ENCODE results near the gene RFESD. TPM values are rescaled to one million over a fixed set of nuclear protein-coding genes. Genes with fewer than 3 reads are reported as not detected.

The RFESD gene
- total RNA-seq, 1 donor from 2014 or later: 4.4 TPM

DNA sequence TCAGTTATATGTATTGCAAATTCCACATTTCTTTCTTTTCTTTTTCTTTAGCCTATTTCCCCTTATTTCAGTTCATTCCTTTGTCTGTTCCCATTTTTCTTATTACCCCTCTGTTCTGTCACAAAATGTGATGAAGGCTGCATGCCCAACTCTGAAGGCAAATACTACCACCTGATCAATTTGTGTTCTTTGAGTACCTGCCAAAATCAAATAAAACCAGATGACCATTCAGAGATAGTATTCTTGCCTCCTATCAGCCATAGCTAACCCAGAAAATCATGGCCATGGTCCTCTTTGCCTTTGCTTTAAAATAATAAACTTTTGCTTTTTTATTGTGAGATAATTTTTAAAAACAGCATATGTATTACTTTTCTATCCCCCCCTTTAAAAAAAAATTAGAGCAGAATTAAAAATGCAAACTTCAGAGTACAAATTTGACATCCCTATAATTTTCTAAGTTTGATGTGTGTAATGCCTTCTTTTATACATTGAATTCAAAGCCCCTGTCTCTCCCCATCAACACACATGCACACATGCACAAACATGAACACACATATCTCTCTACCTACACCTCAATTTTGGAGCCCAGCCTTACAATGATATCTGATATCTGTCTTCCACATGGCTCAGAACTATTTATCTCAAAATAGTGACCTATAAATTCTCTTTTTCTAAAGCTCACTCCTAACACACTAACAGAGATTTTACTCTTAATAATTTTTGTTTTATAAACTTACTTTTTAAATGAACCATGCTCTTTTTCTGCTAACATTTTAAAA, 3.5 kb downstream of the RFESD start:
- Mint-ChIP-seq H3K9me3 (peaks cover 2% of the 10 kb centered on the region), H3K4me1 (peaks cover 6% of the 10 kb centered on the region), H3K36me3 (no peaks in the 10 kb centered on the region), H3K4me3 (no peak overlapping the region), H3K27me3 (ENCODE audit: insufficient read depth, low read depth) (peaks cover 2% of the 10 kb centered on the region), H3K27ac (no peak overlapping the region)
- Histone ChIP-seq H4K20me1 (ENCODE audit: low read depth) (no peaks in the 10 kb centered on the region), H3K27me3 (no peaks in the 10 kb centered on the region), H2AFZ (replicated peaks) (no peak overlapping the region), H3K27ac (no peak overlapping the region), H3K4me3 (no peak overlapping the region), H3K9me3 (ENCODE audit: low read depth) (no peaks in the 10 kb centered on the region), H3K4me2 (no peak overlapping the region), H3K9ac (no peak overlapping the region), H3K79me2 (ENCODE audit: low read depth) (no peaks in the 10 kb centered on the region), H3F3A (ENCODE audit: low read depth) (peaks cover 14% of the 10 kb centered on the region), H3K36me3 (no peaks in the 10 kb centered on the region), H3K4me1 (no peaks in the 10 kb centered on the region)
- TF ChIP-seq CTCF (IDR thresholded peaks at IDR 0.05) (no peak), EZH2phosphoT487 (IDR thresholded peaks at IDR 0.05) (no peak), EZH2 (IDR thresholded peaks at IDR 0.05) (no peak)
- DNase-seq (ENCODE audit: low spot score): no peak

DNA sequence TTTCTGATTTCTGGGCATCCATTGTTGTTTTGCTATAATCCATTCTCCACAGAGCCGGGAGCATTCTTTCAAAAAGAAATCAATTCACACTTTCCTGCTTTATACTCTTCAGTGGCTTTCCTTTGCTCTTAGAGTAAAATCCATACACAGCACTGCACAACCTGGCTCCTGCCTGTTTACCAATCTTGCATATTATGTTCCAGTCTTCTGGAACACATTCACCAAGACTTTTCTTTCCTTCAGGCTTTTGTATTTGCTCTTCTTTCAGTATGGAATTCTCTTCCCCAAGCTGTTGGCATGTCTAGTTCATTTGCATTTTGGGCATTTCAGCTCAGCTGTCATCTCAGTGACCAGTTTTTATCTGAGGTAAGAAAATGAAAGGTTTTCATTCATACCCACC, 6.3 kb downstream of the RFESD start:
- Histone ChIP-seq H3K9ac (no peak overlapping the region), H3K27me3 (no peaks in the 10 kb centered on the region), H3K9me3 (ENCODE audit: low read depth) (no peaks in the 10 kb centered on the region), H3F3A (ENCODE audit: low read depth) (no peaks in the 10 kb centered on the region), H3K4me2 (no peak overlapping the region), H3K4me3 (no peak overlapping the region), H4K20me1 (ENCODE audit: low read depth) (no peaks in the 10 kb centered on the region), H2AFZ (replicated peaks) (no peak overlapping the region), H3K27ac (no peak overlapping the region), H3K79me2 (ENCODE audit: low read depth) (no peaks in the 10 kb centered on the region), H3K36me3 (no peaks in the 10 kb centered on the region), H3K4me1 (no peaks in the 10 kb centered on the region)
- Mint-ChIP-seq H3K4me3 (no peak overlapping the region), H3K9me3 (peaks cover 2% of the 10 kb centered on the region), H3K27ac (no peak overlapping the region), H3K27me3 (ENCODE audit: insufficient read depth, low read depth) (peaks cover 2% of the 10 kb centered on the region), H3K36me3 (no peaks in the 10 kb centered on the region), H3K4me1 (peaks cover 6% of the 10 kb centered on the region)
- no peak for TF ChIP-seq CTCF (IDR thresholded peaks at IDR 0.05)
- TF ChIP-seq EZH2phosphoT487 (IDR thresholded peaks at IDR 0.05): no peak
- TF ChIP-seq EZH2 (IDR thresholded peaks at IDR 0.05): no peak
- no peak for DNase-seq (ENCODE audit: low spot score)

GRCh38 chr5:95654196-95654595, 7.6 kb downstream of the RFESD start:
- no peak overlapping the region for H3K27ac ChIP-seq
- DNase-seq (ENCODE audit: low spot score): no peak
- no peaks in the 10 kb centered on the region for H3K27me3 ChIP-seq
- Mint-ChIP-seq H3K36me3 (no peaks in the 10 kb centered on the region), H3K27me3 (ENCODE audit: insufficient read depth, low read depth) (peaks cover 2% of the 10 kb centered on the region), H3K4me3 (no peak overlapping the region), H3K9me3 (peaks cover 2% of the 10 kb centered on the region), H3K4me1 (peaks cover 6% of the 10 kb centered on the region), H3K27ac (no peak overlapping the region)
- H3K4me2 ChIP-seq: no peak overlapping the region
- H3K4me3 ChIP-seq: no peak overlapping the region
- H4K20me1 ChIP-seq (ENCODE audit: low read depth): no peaks in the 10 kb centered on the region
- H2AFZ ChIP-seq (replicated peaks): no peak overlapping the region
- no peaks in the 10 kb centered on the region for H3K79me2 ChIP-seq (ENCODE audit: low read depth)
- H3K9me3 ChIP-seq (ENCODE audit: low read depth): no peaks in the 10 kb centered on the region
- no peaks in the 10 kb centered on the region for H3K36me3 ChIP-seq
- no peaks in the 10 kb centered on the region for H3K4me1 ChIP-seq
- H3F3A ChIP-seq (ENCODE audit: low read depth): no peaks in the 10 kb centered on the region
- TF ChIP-seq EZH2 (IDR thresholded peaks at IDR 0.05): no peak
- TF ChIP-seq EZH2phosphoT487 (IDR thresholded peaks at IDR 0.05): no peak
- TF ChIP-seq CTCF (IDR thresholded peaks at IDR 0.05): no peak
- no peak overlapping the region for H3K9ac ChIP-seq

Data from neural progenitor cell (in vitro differentiated cells).